ENCODE measurements around the gene NTN1.

The NTN1 gene

DNA sequence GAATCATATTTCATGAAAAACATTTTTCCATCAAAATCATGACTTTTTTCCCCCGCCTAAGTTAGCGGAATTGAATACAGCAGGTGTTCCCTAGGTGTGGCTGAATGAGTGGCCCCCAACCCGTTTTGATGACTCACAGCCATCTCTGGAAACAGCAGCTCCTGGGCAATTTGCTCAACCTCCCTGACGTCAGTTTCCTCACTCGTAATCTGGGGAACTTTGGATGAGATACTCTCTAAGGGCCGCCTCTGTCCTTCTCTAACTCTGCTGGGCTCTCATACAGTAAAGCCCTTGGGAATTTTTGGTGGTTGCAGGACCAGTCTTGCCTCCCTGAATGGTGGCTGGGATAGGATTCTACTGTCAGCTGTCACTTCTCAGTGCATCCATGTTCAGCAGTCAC is 11.6 kb upstream of the NTN1 start (continued):
- TF ChIP-seq ZNF549 (tag by site-specific recombination; IDR thresholded peaks at IDR 0.05), result no peak
- TF ChIP-seq ZNF175 (tag by site-specific recombination; IDR thresholded peaks at IDR 0.05), result no peak
- TF ChIP-seq ZNF514 (tag by site-specific recombination; IDR thresholded peaks at IDR 0.05), result no peak
- TF ChIP-seq ZNF596 (tag by site-specific recombination; IDR thresholded peaks at IDR 0.05), result no peak
- no peak for TF ChIP-seq ZNF510 (tag by site-specific recombination; IDR thresholded peaks at IDR 0.05; ENCODE audit: insufficient replicate concordance)

- Histone ChIP-seq H3K36me3 (ENCODE audit: control insufficient read depth in 2 of 2, insufficient read depth in 1 of 2, low read length in 2 of 2) (no peaks in the 10 kb centered on the region), H3K9me3 (ENCODE audit: control insufficient read depth, insufficient read depth, low read depth, low read length) (no peaks in the 10 kb centered on the region), H3K4me1 (ENCODE audit: control insufficient read depth, insufficient read depth, low read length) (peaks cover 5% of the 10 kb centered on the region), H3K4me3 (ENCODE audit: low read depth, low read length) (no peak overlapping the region), H3K27ac (ENCODE audit: extremely low read depth, low read depth, low read length) (no peak overlapping the region)
- no peak for TF ChIP-seq ZNF266 (tag by site-specific recombination; IDR thresholded peaks at IDR 0.05; ENCODE audit: low read depth)
- peak; percentile 100 for TF ChIP-seq ZNF610 (tag by site-specific recombination; IDR thresholded peaks at IDR 0.05; ENCODE audit: borderline replicate concordance)
- CTCF ChIA-PET, result interaction anchor here (0.6 to 6.2 kb wide), 3 partner anchors 9 to 565 kb away, joined by 3 to 60 read pairs (median 3); partner anchors contain the start of gene CFAP52
- POLR2A ChIA-PET, result no interaction called here
These were observed 10.3 kb upstream of the NTN1 start for GRCh38 chr17:9011001-9011400.

- no peak overlapping the region for H3K4me3 ChIP-seq (ENCODE audit: low read depth, low read length)
- no peaks in the 10 kb centered on the region for H3K9me3 ChIP-seq (ENCODE audit: control insufficient read depth, insufficient read depth, low read depth, low read length)
- no peaks in the 10 kb centered on the region for H3K36me3 ChIP-seq (ENCODE audit: control insufficient read depth in 2 of 2, insufficient read depth in 1 of 2, low read length in 2 of 2)
- H3K4me1 ChIP-seq (ENCODE audit: control insufficient read depth, insufficient read depth, low read length), result peaks cover 13% of the 10 kb centered on the region
- peak overlapping the region; percentile 9; the same call in 1 of the 2 replicates for H3K27ac ChIP-seq (ENCODE audit: extremely low read depth, low read depth, low read length)
- CTCF ChIA-PET, result interaction anchor here (0.7 to 1.4 kb wide), 5 partner anchors 9 to 58 kb away, joined by 3 to 4 read pairs (median 3); no protein-coding TSS in a partner anchor
- POLR2A ChIA-PET, result interaction anchor here (0.6 to 1.0 kb wide), 3 partner anchors 224 to 1613 kb away, joined by 3 to 4 read pairs (median 4); partner anchors contain the start of gene TMEM256
- TF ChIP-seq ZNF18 (tag by site-specific recombination; IDR thresholded peaks at IDR 0.05) (peak; percentile 95), PRDM4 (tag by site-specific recombination; IDR thresholded peaks at IDR 0.05) (peak; percentile 90), ZFP69B (tag by site-specific recombination; IDR thresholded peaks at IDR 0.05) (no peak), ZNF501 (tag by site-specific recombination; IDR thresholded peaks at IDR 0.05) (peak; percentile 61; the same call in 1 of the 2 replicates), ZNF747 (tag by site-specific recombination; IDR thresholded peaks at IDR 0.05) (no peak), ZNF155 (tag by site-specific recombination; IDR thresholded peaks at IDR 0.05) (no peak), ZNF37A (tag by site-specific recombination; IDR thresholded peaks at IDR 0.05) (no peak), ZNF624 (tag by site-specific recombination; IDR thresholded peaks at IDR 0.05) (no peak), TSHZ1 (tag by site-specific recombination; IDR thresholded peaks at IDR 0.05; ENCODE audit: borderline replicate concordance) (0 out of 2 replicates have a peak, but pooled peaks have one; percentile 24), ZNF843 (tag by site-specific recombination; IDR thresholded peaks at IDR 0.05) (peak; percentile 78; the same call in 1 of the 2 replicates), ZNF184 (tag by site-specific recombination; IDR thresholded peaks at IDR 0.05) (no peak), ZIC2 (tag by site-specific recombination; IDR thresholded peaks at IDR 0.05) (peak; percentile 79)
- TF ChIP-seq, protein P1, sequence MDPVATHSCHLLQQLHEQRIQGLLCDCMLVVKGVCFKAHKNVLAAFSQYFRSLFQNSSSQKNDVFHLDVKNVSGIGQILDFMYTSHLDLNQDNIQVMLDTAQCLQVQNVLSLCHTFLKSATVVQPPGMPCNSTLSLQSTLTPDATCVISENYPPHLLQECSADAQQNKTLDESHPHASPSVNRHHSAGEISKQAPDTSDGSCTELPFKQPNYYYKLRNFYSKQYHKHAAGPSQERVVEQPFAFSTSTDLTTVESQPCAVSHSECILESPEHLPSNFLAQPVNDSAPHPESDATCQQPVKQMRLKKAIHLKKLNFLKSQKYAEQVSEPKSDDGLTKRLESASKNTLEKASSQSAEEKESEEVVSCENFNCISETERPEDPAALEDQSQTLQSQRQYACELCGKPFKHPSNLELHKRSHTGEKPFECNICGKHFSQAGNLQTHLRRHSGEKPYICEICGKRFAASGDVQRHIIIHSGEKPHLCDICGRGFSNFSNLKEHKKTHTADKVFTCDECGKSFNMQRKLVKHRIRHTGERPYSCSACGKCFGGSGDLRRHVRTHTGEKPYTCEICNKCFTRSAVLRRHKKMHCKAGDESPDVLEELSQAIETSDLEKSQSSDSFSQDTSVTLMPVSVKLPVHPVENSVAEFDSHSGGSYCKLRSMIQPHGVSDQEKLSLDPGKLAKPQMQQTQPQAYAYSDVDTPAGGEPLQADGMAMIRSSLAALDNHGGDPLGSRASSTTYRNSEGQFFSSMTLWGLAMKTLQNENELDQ (tag by site-specific recombination; IDR thresholded peaks at IDR 0.05; ENCODE audit: low read depth), result no peak
- TF ChIP-seq, protein P2, sequence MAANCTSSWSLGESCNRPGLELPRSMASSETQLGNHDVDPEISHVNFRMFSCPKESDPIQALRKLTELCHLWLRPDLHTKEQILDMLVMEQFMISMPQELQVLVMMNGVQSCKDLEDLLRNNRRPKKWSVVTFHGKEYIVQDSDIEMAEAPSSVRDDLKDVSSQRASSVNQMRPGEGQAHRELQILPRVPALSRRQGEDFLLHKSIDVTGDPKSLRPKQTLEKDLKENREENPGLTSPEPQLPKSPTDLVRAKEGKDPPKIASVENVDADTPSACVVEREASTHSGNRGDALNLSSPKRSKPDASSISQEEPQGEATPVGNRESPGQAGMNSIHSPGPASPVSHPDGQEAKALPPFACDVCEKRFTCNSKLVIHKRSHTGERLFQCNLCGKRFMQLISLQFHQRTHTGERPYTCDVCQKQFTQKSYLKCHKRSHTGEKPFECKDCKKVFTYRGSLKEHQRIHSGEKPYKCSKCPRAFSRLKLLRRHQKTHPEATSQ (tag by site-specific recombination; IDR thresholded peaks at IDR 0.05), result no peak
These were observed 4.3 kb upstream of the NTN1 start for GRCh38 chr17:9016941-9017552.

Measured in HEK293 (cell line).